ENCODE measurements around the gene SNX8.

- TF ChIP-seq EP300 (IDR thresholded peaks at IDR 0.05) = no peak
- no peak for TF ChIP-seq CTCF (IDR thresholded peaks at IDR 0.05)
- no peak for TF ChIP-seq POLR2A (IDR thresholded peaks at IDR 0.05)
- TF ChIP-seq POLR2AphosphoS5 (IDR thresholded peaks at IDR 0.05) = no peak
Measured at GRCh38 chr7:2227699-2228098, 86.5 kb downstream of the SNX8 start.

All from stomach (tissue), 4 donors.